GM12873 (cell line): ENCODE measurements around the gene TMEM238L.

ENCODE experiments used
- TF ChIP-seq, protein P1 (sequence below): IDR thresholded peaks from 2 replicates; pipeline ENCODE4 v1.5.1; 2012; ENCODE audit warnings: low read depth, mild to moderate bottlenecking, moderate library complexity, low read length, control low read depth; ENCODE audit not compliant: insufficient read depth; ENCODE audit errors: missing control alignments

TMEM238L gene

GRCh38 chr17:10758062-10758461 is 45.8 kb downstream of the TMEM238L start:
- TF ChIP-seq, protein P1, sequence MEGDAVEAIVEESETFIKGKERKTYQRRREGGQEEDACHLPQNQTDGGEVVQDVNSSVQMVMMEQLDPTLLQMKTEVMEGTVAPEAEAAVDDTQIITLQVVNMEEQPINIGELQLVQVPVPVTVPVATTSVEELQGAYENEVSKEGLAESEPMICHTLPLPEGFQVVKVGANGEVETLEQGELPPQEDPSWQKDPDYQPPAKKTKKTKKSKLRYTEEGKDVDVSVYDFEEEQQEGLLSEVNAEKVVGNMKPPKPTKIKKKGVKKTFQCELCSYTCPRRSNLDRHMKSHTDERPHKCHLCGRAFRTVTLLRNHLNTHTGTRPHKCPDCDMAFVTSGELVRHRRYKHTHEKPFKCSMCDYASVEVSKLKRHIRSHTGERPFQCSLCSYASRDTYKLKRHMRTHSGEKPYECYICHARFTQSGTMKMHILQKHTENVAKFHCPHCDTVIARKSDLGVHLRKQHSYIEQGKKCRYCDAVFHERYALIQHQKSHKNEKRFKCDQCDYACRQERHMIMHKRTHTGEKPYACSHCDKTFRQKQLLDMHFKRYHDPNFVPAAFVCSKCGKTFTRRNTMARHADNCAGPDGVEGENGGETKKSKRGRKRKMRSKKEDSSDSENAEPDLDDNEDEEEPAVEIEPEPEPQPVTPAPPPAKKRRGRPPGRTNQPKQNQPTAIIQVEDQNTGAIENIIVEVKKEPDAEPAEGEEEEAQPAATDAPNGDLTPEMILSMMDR, result no peak

DNA sequence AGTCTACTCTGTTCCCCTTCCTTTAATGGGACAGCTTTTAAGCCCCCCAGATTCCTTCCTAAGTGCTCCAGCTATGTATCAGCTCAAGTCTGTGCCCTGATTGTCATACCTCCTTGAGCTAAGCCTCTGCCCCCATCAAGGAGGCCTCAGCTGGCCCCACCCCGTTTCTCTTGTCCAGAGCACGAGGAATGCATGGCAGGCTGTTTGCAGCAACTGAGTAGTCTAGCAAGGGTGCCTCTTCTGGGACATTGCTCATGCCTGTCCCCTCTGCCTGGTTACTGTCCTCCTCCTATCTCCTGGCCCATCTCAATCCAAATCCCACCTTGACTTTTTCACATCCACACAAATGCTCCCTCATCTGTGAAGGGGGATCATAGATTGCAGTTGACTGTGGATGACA is 46.3 kb downstream of the TMEM238L start:
- TF ChIP-seq, protein P1, result no peak

DNA sequence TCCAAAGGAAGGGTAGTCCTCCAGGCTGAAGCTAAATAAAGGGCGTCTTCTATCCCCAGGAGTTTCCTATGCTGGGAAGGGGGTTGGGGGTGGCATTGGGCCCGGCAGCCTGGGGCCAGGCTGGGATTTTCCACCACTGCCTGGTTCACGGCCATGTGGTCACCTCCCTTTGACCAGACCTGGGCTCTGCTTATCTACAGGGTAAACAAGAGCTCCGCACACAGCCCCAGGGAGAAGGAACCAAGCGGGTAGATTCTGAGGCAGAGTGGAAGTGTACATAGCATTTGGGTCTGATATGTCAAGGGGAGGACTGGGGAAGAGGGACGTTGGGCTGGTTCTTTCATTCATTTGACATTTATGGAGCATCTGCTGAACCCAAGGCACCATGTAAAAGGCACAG is 46.8 kb downstream of the TMEM238L start:
- TF ChIP-seq, protein P1, result no peak

DNA sequence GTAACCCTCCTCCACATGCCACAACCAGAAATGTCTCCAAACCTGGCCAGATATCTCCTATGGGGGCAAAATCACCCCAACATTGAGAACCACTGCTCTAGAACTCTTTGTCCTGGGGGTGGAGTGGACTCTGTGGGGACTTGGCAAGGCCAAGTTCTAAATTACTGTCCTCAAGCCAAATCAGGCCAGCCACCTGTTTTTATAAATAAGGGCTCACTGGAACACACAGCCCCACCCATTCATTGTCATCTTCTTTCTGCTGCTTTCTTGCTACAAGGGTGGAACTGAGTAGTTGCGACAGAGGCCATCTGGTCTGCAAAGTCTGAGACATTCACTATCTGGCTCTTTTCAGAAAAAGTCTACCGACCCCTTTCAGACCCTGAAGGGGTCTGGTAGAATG is 47.3 kb downstream of the TMEM238L start:
- TF ChIP-seq, protein P1, result no peak

- TF ChIP-seq, protein P1, result no peak
Observed at GRCh38 chr17:10756185-10756584, 47.7 kb downstream of the TMEM238L start.

- TF ChIP-seq, protein P1, result no peak
Observed at GRCh38 chr17:10755592-10756127, 48.2 kb downstream of the TMEM238L start.

GRCh38 chr17:10754861-10755591 is 48.9 kb downstream of the TMEM238L start:
- TF ChIP-seq, protein P1, result no peak
